Erythroblast (primary cell): ENCODE results near the gene PPFIA2.
"Not testable (repeated sequence)": the region's sequence is repeated elsewhere in the genome, so short reads cannot be mapped to it uniquely, and the experiment has no call there.

Experiments
- GATA1 ChIP-seq: IDR thresholded peaks from 2 replicates; pipeline ENCODE4 v1.6.1; 2011; ENCODE audit warnings: low read depth, mild to moderate bottlenecking, control low read depth, low read length, moderate library complexity
- POLR2A ChIP-seq: IDR thresholded peaks from 2 replicates; pipeline ENCODE4 v1.6.1; 2011; ENCODE audit warnings: mild to moderate bottlenecking, low read length

DNA sequence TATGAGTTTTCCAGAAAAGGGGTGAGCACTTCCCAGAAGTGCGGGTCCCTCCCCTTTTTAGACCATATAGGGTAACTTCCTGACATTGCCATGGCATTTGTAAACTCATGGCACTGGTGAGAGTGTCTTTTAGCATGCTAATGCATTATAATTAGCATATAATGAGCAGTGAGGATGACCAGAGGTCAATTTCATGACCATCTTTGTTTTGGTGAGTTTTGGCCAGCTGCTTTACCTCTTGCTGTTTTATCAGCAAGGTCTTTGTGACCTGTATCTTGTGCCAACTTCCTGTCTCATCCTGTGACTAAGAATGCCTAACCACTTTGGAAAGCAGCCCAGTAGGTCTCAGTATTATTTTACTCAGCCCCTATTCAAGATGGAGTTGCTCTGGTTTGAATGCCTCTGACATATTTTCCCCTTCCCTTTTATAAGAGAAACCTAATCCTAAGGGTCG lies 549.4 kb downstream of the PPFIA2 start:
- TF ChIP-seq POLR2A, GATA1: not testable (repeated sequence)
